Esophagus muscularis mucosa (tissue), 4 donors: ENCODE measurements around the gene FGF12. TPM values are rescaled to one million over a fixed set of nuclear protein-coding genes. Genes with fewer than 3 reads are reported as not detected.

ENCODE experiments used
- DNase-seq: peaks from one replicate; pipeline ENCODE4 v3.0.0-alpha.2; 2017; ENCODE audit errors: extremely low spot score
- H3K27ac ChIP-seq, 4 donors: fragments of 200-600 bp; sonication (generic); replicated peaks in 1 of 4; 1 replicate in 3 of 4; 2 replicates in 1 of 4; pipeline ENCODE4 v1.5.1; 2016 to 2019; ENCODE audit warnings: mild to moderate bottlenecking in 1 of 4
- H3K27me3 ChIP-seq, 4 donors: fragments of 200-600 bp; sonication (generic); one replicate each; pipeline versions ENCODE4 v1.5.1 to v1.6.0; 2016 to 2019
- H3K36me3 ChIP-seq, 4 donors: fragments of 200-600 bp; sonication (generic); one replicate each; pipeline ENCODE4 v1.5.1; 2016 to 2019
- H3K4me1 ChIP-seq, 4 donors: fragments of 200-600 bp; sonication (generic); one replicate each; pipeline ENCODE4 v1.5.1; 2016 to 2019
- H3K4me3 ChIP-seq, 4 donors: fragments of 200-600 bp; sonication (generic); 1 replicate in 2 of 4; 2 replicates in 2 of 4; pipeline ENCODE4 v1.5.1; 2016 to 2019; ENCODE audit warnings: mild to moderate bottlenecking in 4 of 4, moderate library complexity in 1 of 4
- H3K9me3 ChIP-seq, 4 donors: fragments of 200-600 bp; sonication (generic); 1 replicate in 3 of 4; 2 replicates in 1 of 4; pipeline ENCODE4 v1.5.1; 2016 to 2019
- EP300 ChIP-seq: sonication (generic); formaldehyde crosslinking; IDR thresholded peaks from one replicate; pipeline ENCODE4 v1.6.1; 2017; ENCODE audit warnings: antibody characterized with exemption
- POLR2A ChIP-seq: fragments of 450-650 bp; IDR thresholded peaks from one replicate; pipeline ENCODE4 v1.6.1; 2017; ENCODE audit warnings: antibody characterized with exemption, moderate library complexity, mild to moderate bottlenecking, low read depth
- POLR2AphosphoS5 ChIP-seq, 2 donors: sonication (generic); formaldehyde crosslinking; IDR thresholded peaks; one replicate each; pipeline ENCODE4 v1.6.1; 2017; ENCODE audit warnings: antibody characterized with exemption in 2 of 2
- WGBS: methylation state at CpG from one replicate; pipeline ENCODE4 v1.1.5; 2018; 5-methylcytosine and 5-hydroxymethylcytosine counted together
- intact Hi-C: fragments of 100-400 bp; cut with DNase I; formaldehyde crosslinking; loops from one replicate; pipeline ENCODE4 v1.15.1; 2023
- total RNA-seq, 4 donors: library from RNA; depleted of rRNA; stranded (reverse); fragments of >200 nt; gene quantifications; one replicate each; pipeline versions ENCODE4 v1.1.0 to v1.2.1, GENCODE V29; 2016
- TF ChIP-seq, protein P1 (sequence below), 3 experiments: fragments of 200-600 bp in 2 of 3; fragments of 450-650 bp in 1 of 3; sonication (generic) in 2 of 3; IDR thresholded peaks; one replicate each; pipeline ENCODE4 v1.5.1; 2017 to 2019; ENCODE audit warnings: antibody characterized with exemption in 3 of 3, mild to moderate bottlenecking in 2 of 3, moderate library complexity in 1 of 3

The FGF12 gene
- total RNA-seq, 4 donors from 2014 or later = 4.6 to 19.5 (median 10.2) TPM

DNA sequence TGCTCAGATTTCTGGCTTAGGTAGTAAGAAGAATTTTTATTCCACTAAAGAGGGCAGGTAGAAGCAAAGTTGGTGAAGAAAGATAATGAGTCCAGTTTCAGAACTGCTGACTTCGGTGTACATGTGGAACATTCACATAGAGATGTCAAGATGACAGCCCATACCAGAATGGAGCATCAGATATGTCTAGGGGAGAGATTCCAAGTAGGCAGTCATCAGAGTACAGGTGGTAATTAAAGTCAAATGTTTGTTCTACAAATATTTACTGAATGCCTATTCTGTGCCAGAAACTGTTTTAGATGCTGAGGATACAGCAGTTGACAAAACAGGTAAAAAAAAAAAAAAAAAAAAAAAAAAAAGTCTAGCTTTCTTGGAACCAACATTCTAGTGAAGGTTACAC, 81.9 kb downstream of the FGF12 start:
- TF ChIP-seq, protein P1, sequence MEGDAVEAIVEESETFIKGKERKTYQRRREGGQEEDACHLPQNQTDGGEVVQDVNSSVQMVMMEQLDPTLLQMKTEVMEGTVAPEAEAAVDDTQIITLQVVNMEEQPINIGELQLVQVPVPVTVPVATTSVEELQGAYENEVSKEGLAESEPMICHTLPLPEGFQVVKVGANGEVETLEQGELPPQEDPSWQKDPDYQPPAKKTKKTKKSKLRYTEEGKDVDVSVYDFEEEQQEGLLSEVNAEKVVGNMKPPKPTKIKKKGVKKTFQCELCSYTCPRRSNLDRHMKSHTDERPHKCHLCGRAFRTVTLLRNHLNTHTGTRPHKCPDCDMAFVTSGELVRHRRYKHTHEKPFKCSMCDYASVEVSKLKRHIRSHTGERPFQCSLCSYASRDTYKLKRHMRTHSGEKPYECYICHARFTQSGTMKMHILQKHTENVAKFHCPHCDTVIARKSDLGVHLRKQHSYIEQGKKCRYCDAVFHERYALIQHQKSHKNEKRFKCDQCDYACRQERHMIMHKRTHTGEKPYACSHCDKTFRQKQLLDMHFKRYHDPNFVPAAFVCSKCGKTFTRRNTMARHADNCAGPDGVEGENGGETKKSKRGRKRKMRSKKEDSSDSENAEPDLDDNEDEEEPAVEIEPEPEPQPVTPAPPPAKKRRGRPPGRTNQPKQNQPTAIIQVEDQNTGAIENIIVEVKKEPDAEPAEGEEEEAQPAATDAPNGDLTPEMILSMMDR (IDR thresholded peaks at IDR 0.05) = no peak
- TF ChIP-seq POLR2A (no peak), EP300 (no peak), POLR2AphosphoS5 (IDR thresholded peaks at IDR 0.05) (no peak)

DNA sequence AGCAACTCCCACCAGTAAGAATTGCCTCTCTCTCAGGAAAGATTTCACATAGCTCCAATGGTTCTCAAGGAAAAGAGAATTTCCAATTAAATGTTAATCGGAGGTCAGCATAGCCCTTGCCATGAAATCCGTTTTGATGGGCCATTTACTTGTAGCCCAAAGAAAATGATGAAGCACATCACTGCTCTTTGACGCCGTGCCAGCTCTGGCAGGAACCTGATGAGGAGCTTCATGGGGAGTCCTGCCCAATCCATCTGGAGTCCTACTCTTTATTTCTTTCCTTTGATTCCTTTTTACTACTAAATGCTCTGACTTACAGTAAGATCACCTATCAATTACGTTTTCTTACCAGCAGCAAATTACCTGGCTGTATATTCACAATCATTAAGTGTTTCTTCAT, 84.7 kb downstream of the FGF12 start:
- H3K36me3 ChIP-seq = no peaks in the 10 kb centered on the region
- intact Hi-C loops = no loop called here
- no peak overlapping the region for H3K4me3 ChIP-seq
- H3K4me1 ChIP-seq = no peaks in the 10 kb centered on the region
- H3K27ac ChIP-seq = no peak overlapping the region
- WGBS = 71% methylated on average over 5 of the region's 5 CpGs
- no peak for DNase-seq
- H3K27me3 ChIP-seq = no peaks in the 10 kb centered on the region
- TF ChIP-seq EP300 = no peak
- TF ChIP-seq, protein P1 (IDR thresholded peaks at IDR 0.05) = no peak
- no peak for TF ChIP-seq POLR2AphosphoS5 (IDR thresholded peaks at IDR 0.05)
- no peak for TF ChIP-seq POLR2A
- H3K9me3 ChIP-seq = no peaks in the 10 kb centered on the region

More for the DNA sequence above, 81.9 kb downstream of the FGF12 start:
- no peaks in the 10 kb centered on the region for H3K4me1 ChIP-seq
- WGBS = 42% methylated on average over 1 of the region's 1 CpG
- H3K9me3 ChIP-seq = no peaks in the 10 kb centered on the region
- no peaks in the 10 kb centered on the region for H3K36me3 ChIP-seq
- no peaks in the 10 kb centered on the region for H3K27me3 ChIP-seq
- H3K4me3 ChIP-seq = no peak overlapping the region
- intact Hi-C loops = no loop called here
- no peak overlapping the region for H3K27ac ChIP-seq
- no peak for DNase-seq

DNA sequence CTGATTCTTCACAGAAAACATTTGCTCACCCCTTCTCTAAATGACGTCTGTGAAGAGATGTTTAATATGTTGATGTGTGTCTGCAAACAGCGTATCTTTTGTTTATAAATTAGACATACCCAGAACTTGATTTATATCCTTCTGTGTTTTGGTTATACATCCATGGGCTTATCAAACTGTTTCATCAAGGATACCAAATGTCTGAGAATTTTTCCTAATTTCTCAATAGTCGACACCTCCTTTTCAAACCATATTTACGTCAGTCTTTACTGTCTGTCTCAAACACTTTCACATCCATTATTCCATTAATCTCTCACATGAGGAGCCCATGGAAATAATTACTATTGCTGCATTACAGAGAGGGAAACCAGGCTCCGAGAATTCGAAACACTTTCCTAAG, 85.4 kb downstream of the FGF12 start:
- Histone ChIP-seq H3K36me3 (no peaks in the 10 kb centered on the region), H3K4me1 (no peaks in the 10 kb centered on the region), H3K27me3 (no peaks in the 10 kb centered on the region), H3K4me3 (no peak overlapping the region), H3K27ac (no peak overlapping the region), H3K9me3 (no peaks in the 10 kb centered on the region)
- WGBS = 58% methylated on average over 6 of the region's 6 CpGs
- TF ChIP-seq POLR2A (no peak), EP300 (no peak), POLR2AphosphoS5 (IDR thresholded peaks at IDR 0.05) (no peak)
- TF ChIP-seq, protein P1 (IDR thresholded peaks at IDR 0.05) = no peak
- no peak for DNase-seq
- intact Hi-C loops = no loop called here

DNA sequence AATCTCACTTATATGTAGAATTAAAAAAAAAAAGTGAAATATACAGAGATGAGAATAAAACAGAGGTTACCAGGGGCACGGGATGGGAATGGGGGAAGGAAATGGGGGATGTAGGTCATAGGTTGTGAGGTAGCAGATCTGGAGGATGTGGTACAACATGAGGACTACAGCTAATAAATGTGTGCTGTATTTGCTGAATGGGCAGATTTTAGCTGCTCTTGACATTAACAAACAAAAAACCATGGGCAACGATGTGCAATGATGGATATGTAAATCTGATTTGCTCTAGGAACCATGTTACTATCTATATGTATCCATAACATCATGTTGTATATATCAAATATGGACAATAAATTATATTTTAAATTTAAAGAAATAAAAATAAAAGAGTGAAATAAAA, 87.4 kb downstream of the FGF12 start:
- no peak overlapping the region for H3K27ac ChIP-seq
- H3K4me1 ChIP-seq = no peaks in the 10 kb centered on the region
- no peaks in the 10 kb centered on the region for H3K36me3 ChIP-seq
- no peak for DNase-seq
- WGBS = 70% methylated on average over 2 of the region's 2 CpGs
- intact Hi-C loops = no loop called here
- no peak for TF ChIP-seq EP300
- TF ChIP-seq, protein P1 (IDR thresholded peaks at IDR 0.05) = no peak
- TF ChIP-seq POLR2A = no peak
- TF ChIP-seq POLR2AphosphoS5 (IDR thresholded peaks at IDR 0.05) = no peak
- no peaks in the 10 kb centered on the region for H3K27me3 ChIP-seq
- H3K4me3 ChIP-seq = no peak overlapping the region
- no peaks in the 10 kb centered on the region for H3K9me3 ChIP-seq

DNA sequence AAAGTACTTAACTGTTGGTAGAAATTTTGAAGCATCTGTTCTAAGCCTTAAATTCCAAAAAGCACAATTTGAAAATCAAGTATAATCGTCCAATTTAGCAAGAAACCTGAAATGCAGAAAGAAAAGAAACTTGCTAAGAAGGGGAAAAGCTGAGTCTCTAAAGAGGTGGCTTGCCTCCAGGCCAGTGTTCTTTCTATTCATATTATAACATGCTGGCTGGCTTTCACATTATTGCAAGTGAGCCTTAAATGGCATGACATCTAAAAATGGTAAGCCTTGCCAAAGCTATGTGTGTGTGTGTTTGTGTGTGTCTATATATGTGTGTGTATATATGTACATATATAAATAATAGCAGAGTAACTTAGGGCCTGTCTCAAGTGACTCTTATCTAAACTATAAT, 89.5 kb downstream of the FGF12 start:
- H3K27me3 ChIP-seq = no peaks in the 10 kb centered on the region
- no peak for DNase-seq
- WGBS = 71% methylated on average over 1 of the region's 1 CpG
- H3K4me1 ChIP-seq = no peaks in the 10 kb centered on the region
- intact Hi-C loops = no loop called here
- no peak overlapping the region for H3K4me3 ChIP-seq
- no peak overlapping the region for H3K27ac ChIP-seq
- no peaks in the 10 kb centered on the region for H3K36me3 ChIP-seq
- H3K9me3 ChIP-seq = no peaks in the 10 kb centered on the region
- no peak for TF ChIP-seq POLR2A
- TF ChIP-seq POLR2AphosphoS5 (IDR thresholded peaks at IDR 0.05) = no peak
- TF ChIP-seq, protein P1 (IDR thresholded peaks at IDR 0.05) = no peak
- no peak for TF ChIP-seq EP300
